Osteocyte (in vitro differentiated cells): Measurements from ENCODE around the gene ABHD16A. TPM values are rescaled to one million over a fixed set of nuclear protein-coding genes. Genes with fewer than 3 reads are reported as not detected.

ENCODE experiments used
- DNase-seq: peaks from one replicate; pipeline ENCODE4 v3.0.0; 2021; ENCODE audit warnings: mixed read lengths; ENCODE audit not compliant: unreplicated experiment; ENCODE audit errors: extremely low spot score
- H3K27ac Mint-ChIP-seq: one replicate; pipeline ENCODE4 v1.8.0; 2021; ENCODE audit warnings: mild to moderate bottlenecking, mixed read lengths; ENCODE audit not compliant: unreplicated experiment
- H3K27me3 Mint-ChIP-seq: one replicate; pipeline ENCODE4 v1.8.0; 2021; ENCODE audit warnings: mixed read lengths; ENCODE audit not compliant: unreplicated experiment
- H3K36me3 Mint-ChIP-seq: one replicate; pipeline ENCODE4 v1.8.0; 2021; ENCODE audit warnings: mixed read lengths; ENCODE audit not compliant: unreplicated experiment
- H3K4me1 Mint-ChIP-seq: one replicate; pipeline ENCODE4 v1.8.0; 2021; ENCODE audit warnings: mixed read lengths; ENCODE audit not compliant: unreplicated experiment
- H3K4me3 Mint-ChIP-seq: one replicate; pipeline ENCODE4 v1.8.0; 2021; ENCODE audit warnings: mild to moderate bottlenecking, moderate library complexity, mixed read lengths; ENCODE audit not compliant: unreplicated experiment
- H3K9me3 Mint-ChIP-seq: one replicate; pipeline ENCODE4 v1.8.0; 2021; ENCODE audit warnings: mixed read lengths; ENCODE audit not compliant: unreplicated experiment
- microRNA-seq: library from miRNA; unstranded; fragments of <30 nt; microRNA quantifications from one replicate; pipeline ENCODE4 v1.1.0, GENCODE V29; 2020; ENCODE audit not compliant: unreplicated experiment
- total RNA-seq: library from RNA; stranded (reverse); gene quantifications from 2 replicates; pipeline ENCODE4 v1.2.1, GENCODE V29; 2021
- TF ChIP-seq, protein P1 (sequence below): fragments of 200-600 bp; sonication (generic); IDR thresholded peaks from 2 replicates; pipeline ENCODE4 v1.5.0; 2021; ENCODE audit warnings: antibody characterized with exemption, mild to moderate bottlenecking, moderate library complexity

Gene ABHD16A
- total RNA-seq, 1 donor from 2014 or later: 50.5 TPM

DNA sequence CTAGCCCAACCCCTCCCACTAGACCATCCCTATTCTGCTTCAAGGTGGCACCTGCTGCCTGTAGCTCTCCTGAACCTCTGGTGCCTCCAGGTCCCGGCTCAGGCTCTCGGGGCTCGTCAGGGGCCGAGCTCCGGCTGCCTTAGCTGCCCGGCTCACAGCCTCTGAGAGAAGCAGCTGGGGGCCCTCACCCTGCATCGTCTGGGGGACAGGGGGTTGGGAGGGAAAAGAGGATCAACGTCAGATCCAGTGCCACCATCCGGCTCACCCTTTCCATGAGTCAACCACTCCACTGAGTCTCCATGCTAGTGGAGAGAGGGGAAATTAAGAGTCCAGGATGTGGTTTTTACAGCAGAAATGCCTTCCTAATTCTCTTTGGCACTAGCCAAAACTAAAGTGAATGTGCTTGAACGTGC, 63.7 kb downstream of the ABHD16A start:
- Mint-ChIP-seq H3K27me3 (no peaks in the 10 kb centered on the region), H3K4me3 (no peak overlapping the region)

DNA sequence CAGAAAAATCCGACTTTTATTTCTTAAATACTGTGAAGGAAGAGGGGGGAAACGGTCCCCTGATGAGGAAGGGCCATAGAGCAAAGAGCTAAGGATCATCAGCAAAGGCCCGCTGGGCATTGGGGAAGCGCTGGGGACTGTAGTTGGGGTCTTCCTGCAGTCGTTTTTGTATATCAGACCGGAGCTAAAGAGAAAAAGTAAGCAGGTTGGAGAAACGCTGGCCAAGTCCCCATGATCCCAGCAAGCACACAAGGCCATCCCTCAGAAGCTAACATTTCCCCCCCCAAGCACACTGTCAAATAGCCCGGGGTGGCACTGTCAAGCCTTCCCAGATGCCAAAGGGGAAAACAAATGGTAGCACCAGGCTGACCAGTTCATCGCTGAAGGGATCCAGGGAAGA, 64.1 kb downstream of the ABHD16A start:
- Mint-ChIP-seq H3K27me3 (no peaks in the 10 kb centered on the region), H3K27ac (no peak overlapping the region), H3K9me3 (no peaks in the 10 kb centered on the region), H3K4me3 (no peak overlapping the region), H3K4me1 (peaks cover under 1% of the 10 kb centered on the region), H3K36me3 (peaks cover 34% of the 10 kb centered on the region)
- TF ChIP-seq, protein P1, sequence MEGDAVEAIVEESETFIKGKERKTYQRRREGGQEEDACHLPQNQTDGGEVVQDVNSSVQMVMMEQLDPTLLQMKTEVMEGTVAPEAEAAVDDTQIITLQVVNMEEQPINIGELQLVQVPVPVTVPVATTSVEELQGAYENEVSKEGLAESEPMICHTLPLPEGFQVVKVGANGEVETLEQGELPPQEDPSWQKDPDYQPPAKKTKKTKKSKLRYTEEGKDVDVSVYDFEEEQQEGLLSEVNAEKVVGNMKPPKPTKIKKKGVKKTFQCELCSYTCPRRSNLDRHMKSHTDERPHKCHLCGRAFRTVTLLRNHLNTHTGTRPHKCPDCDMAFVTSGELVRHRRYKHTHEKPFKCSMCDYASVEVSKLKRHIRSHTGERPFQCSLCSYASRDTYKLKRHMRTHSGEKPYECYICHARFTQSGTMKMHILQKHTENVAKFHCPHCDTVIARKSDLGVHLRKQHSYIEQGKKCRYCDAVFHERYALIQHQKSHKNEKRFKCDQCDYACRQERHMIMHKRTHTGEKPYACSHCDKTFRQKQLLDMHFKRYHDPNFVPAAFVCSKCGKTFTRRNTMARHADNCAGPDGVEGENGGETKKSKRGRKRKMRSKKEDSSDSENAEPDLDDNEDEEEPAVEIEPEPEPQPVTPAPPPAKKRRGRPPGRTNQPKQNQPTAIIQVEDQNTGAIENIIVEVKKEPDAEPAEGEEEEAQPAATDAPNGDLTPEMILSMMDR: no peak
- DNase-seq: no peak

More for the DNA sequence above, 63.7 kb downstream of the ABHD16A start:
- H3K36me3 Mint-ChIP-seq: peaks cover 33% of the 10 kb centered on the region
- H3K4me1 Mint-ChIP-seq: no peaks in the 10 kb centered on the region
- DNase-seq: no peak
- H3K9me3 Mint-ChIP-seq: no peaks in the 10 kb centered on the region
- TF ChIP-seq, protein P1: no peak
- no peak overlapping the region for H3K27ac Mint-ChIP-seq

Small RNAs within 50 kb of the gene (microRNA-seq; reads per million reads assigned to microRNA genes)
- gene MIR4646: not detected

Other genes starting within 250 kb of the ABHD16A start
- 12.1 and 13.8 TPM in 2 replicates for gene MICB, start 205.2 kb downstream of the ABHD16A start, total RNA-seq
- gene MCCD1, start 174.4 kb downstream of the ABHD16A start, total RNA-seq: not detected in 2 replicates
- gene DDX39B, start 161.3 kb downstream of the ABHD16A start, total RNA-seq: 315 and 331 TPM in 2 replicates
- gene ATP6V1G2, start 156.7 kb downstream of the ABHD16A start, total RNA-seq: 8.8 and 9.0 TPM in 2 replicates
- gene NFKBIL1, start 155.7 kb downstream of the ABHD16A start, total RNA-seq: 28.7 and 33.2 TPM in 2 replicates
- gene LTA, start 131.0 kb downstream of the ABHD16A start, total RNA-seq: not detected in 2 replicates
- not detected in 2 replicates for gene TNF, start 127.8 kb downstream of the ABHD16A start, total RNA-seq
- gene LTB, start 120.9 kb downstream of the ABHD16A start, total RNA-seq: not detected in 2 replicates
- not detected in 2 replicates for gene LST1, start 117.0 kb downstream of the ABHD16A start, total RNA-seq
- not detected in 2 replicates for gene NCR3, start 110.3 kb downstream of the ABHD16A start, total RNA-seq
- not detected in 2 replicates for gene AIF1, start 88.1 kb downstream of the ABHD16A start, total RNA-seq
- 189 and 205 TPM in 2 replicates for gene PRRC2A, start 82.6 kb downstream of the ABHD16A start, total RNA-seq
- 382 and 386 TPM in 2 replicates for gene BAG6, start 50.7 kb downstream of the ABHD16A start, total RNA-seq
- gene APOM, start 47.4 kb downstream of the ABHD16A start, total RNA-seq: 2.2 and 4.0 TPM in 2 replicates
- gene C6orf47, start 42.5 kb downstream of the ABHD16A start, total RNA-seq: 21.5 and 23.0 TPM in 2 replicates
- 17.0 and 18.7 TPM in 2 replicates for gene GPANK1, start 38.3 kb downstream of the ABHD16A start, total RNA-seq
- gene CSNK2B, start 37.2 kb downstream of the ABHD16A start, total RNA-seq: 142 and 163 TPM in 2 replicates
- gene LY6G5B, start 33.3 kb downstream of the ABHD16A start, total RNA-seq: 14.0 and 17.6 TPM in 2 replicates
- 3.9 and 5.0 TPM in 2 replicates for gene LY6G5C, start 22.3 kb downstream of the ABHD16A start, total RNA-seq
- gene LY6G6F, start 3.5 kb upstream of the ABHD16A start, total RNA-seq: not detected in 2 replicates
- not detected in 2 replicates for gene LY6G6D, start 12.0 kb upstream of the ABHD16A start, total RNA-seq
- not detected in 2 replicates for gene LY6G6C, start 18.4 kb upstream of the ABHD16A start, total RNA-seq
- not detected in 2 replicates for gene MPIG6B, start 20.0 kb upstream of the ABHD16A start, total RNA-seq
- 91.4 and 96.3 TPM in 2 replicates for gene DDAH2, start 26.0 kb upstream of the ABHD16A start, total RNA-seq
- 230 and 242 TPM in 2 replicates for gene CLIC1, start 33.2 kb upstream of the ABHD16A start, total RNA-seq
- gene MSH5, start 36.7 kb upstream of the ABHD16A start, total RNA-seq: 18.4 and 20.9 TPM in 2 replicates
- gene SAPCD1, start 59.3 kb upstream of the ABHD16A start, total RNA-seq: 2.5 and 3.4 TPM in 2 replicates
- gene VWA7, start 74.0 kb upstream of the ABHD16A start, total RNA-seq: 0.50 and 0.94 TPM in 2 replicates
- gene VARS1, start 92.4 kb upstream of the ABHD16A start, total RNA-seq: 73.0 and 73.4 TPM in 2 replicates
- 50.6 and 54.3 TPM in 2 replicates for gene LSM2, start 103.6 kb upstream of the ABHD16A start, total RNA-seq
- gene HSPA1L, start 112.0 kb upstream of the ABHD16A start, total RNA-seq: 1.1 and 1.7 TPM in 2 replicates
- gene HSPA1A, start 112.2 kb upstream of the ABHD16A start, total RNA-seq: 19.7 and 24.8 TPM in 2 replicates
- gene HSPA1B, start 124.4 kb upstream of the ABHD16A start, total RNA-seq: 65.5 and 65.8 TPM in 2 replicates
- 74.8 and 83.6 TPM in 2 replicates for gene NEU1, start 159.5 kb upstream of the ABHD16A start, total RNA-seq
- gene SLC44A4, start 175.7 kb upstream of the ABHD16A start, total RNA-seq: not detected in 2 replicates
- gene EHMT2, start 194.4 kb upstream of the ABHD16A start, total RNA-seq: 62.4 and 66.7 TPM in 2 replicates
- 8.3 and 8.8 TPM in 2 replicates for gene ZBTB12, start 198.8 kb upstream of the ABHD16A start, total RNA-seq
- 2.3 and 2.4 TPM in 2 replicates for gene C2, start 224.4 kb upstream of the ABHD16A start, total RNA-seq
- gene CFB, start 242.8 kb upstream of the ABHD16A start, total RNA-seq: 4.2 and 6.9 TPM in 2 replicates